WTC11 (cell line): Measurements from ENCODE around the gene HMBS. TPM values are rescaled to one million over a fixed set of nuclear protein-coding genes. Genes with fewer than 3 reads are reported as not detected.
A peak's percentile ranks its signal among the peaks of the same experiment; 100 is the strongest.

Experiments
- ATAC-seq: fragments of 200-7000 bp; cut with Tn5 transposase; 2 replicates; pipeline ENCODE4 v1.10.0; 2021; ENCODE audit warnings: mild to moderate bottlenecking, moderate library complexity
- CTCF ChIA-PET: fragments of 300-600 bp; sonication (Branson Sonifier 250); formaldehyde crosslinking; loops from one replicate; lab custom pipeline; 2021; ENCODE audit warnings: antibody characterized with exemption; lab: Charles Lee
- POLR2A ChIA-PET: fragments of 350-600 bp; sonication (Branson Sonifier 250); formaldehyde crosslinking; loops from one replicate; lab custom pipeline; 2021; ENCODE audit warnings: antibody characterized with exemption; lab: Charles Lee
- DNase-seq: peaks from one replicate; pipeline ENCODE4 v3.0.0; 2021; ENCODE audit warnings: low spot score
- H3K27ac Mint-ChIP-seq: 2 replicates; pipeline ENCODE4 v1.8.0; 2021; ENCODE audit warnings: mixed read lengths
- H3K27me3 Mint-ChIP-seq: 2 replicates; pipeline ENCODE4 v1.8.0; 2021; ENCODE audit warnings: low read depth, mild to moderate bottlenecking, moderate library complexity, mixed read lengths
- H3K36me3 Mint-ChIP-seq: 2 replicates; pipeline ENCODE4 v1.8.0; 2021; ENCODE audit warnings: mixed read lengths
- H3K4me1 Mint-ChIP-seq: 2 replicates; pipeline ENCODE4 v1.8.0; 2022; ENCODE audit warnings: mixed read lengths
- H3K4me3 Mint-ChIP-seq: 2 replicates; pipeline ENCODE4 v1.8.0; 2021; ENCODE audit warnings: mild to moderate bottlenecking, moderate library complexity, mixed read lengths
- H3K9me3 Mint-ChIP-seq: 2 replicates; pipeline ENCODE4 v1.8.0; 2021; ENCODE audit warnings: mixed read lengths
- ATF2 ChIP-seq: sonication (generic); formaldehyde crosslinking; IDR thresholded peaks from 2 replicates; pipeline ENCODE4 v1.8.1; 2022; ENCODE audit warnings: low read depth, missing genetic modification reagents, borderline replicate concordance
- CTCF ChIP-seq: fragments of 200-600 bp; IDR thresholded peaks from 2 replicates; pipeline ENCODE4 v1.8.0; 2022; ENCODE audit warnings: antibody characterized with exemption
- E2F1 ChIP-seq: sonication (generic); formaldehyde crosslinking; IDR thresholded peaks from 2 replicates; pipeline ENCODE4 v1.8.0; 2022; ENCODE audit warnings: mild to moderate bottlenecking, missing genetic modification reagents
- E2F5 ChIP-seq: sonication (generic); formaldehyde crosslinking; IDR thresholded peaks from 2 replicates; pipeline ENCODE4 v1.8.1; 2022; ENCODE audit warnings: mild to moderate bottlenecking, moderate library complexity, missing genetic modification reagents
- ETV6 ChIP-seq: sonication (generic); formaldehyde crosslinking; IDR thresholded peaks from 2 replicates; pipeline ENCODE4 v1.8.1; 2022; ENCODE audit warnings: mild to moderate bottlenecking, missing genetic modification reagents
- FOXK1 ChIP-seq: sonication (generic); formaldehyde crosslinking; IDR thresholded peaks from 2 replicates; pipeline ENCODE4 v1.8.0; 2022; ENCODE audit warnings: mild to moderate bottlenecking, moderate library complexity, missing genetic modification reagents
- HMGA2 ChIP-seq: fragments of 250-450 bp; sonication (Bioruptor Pico); IDR thresholded peaks from 2 replicates; pipeline ENCODE4 v1.4.0; 2021; ENCODE audit warnings: mild to moderate bottlenecking, moderate library complexity
- HMGXB4 ChIP-seq: sonication (generic); formaldehyde crosslinking; IDR thresholded peaks from 2 replicates; pipeline ENCODE4 v1.8.1; 2023; ENCODE audit warnings: mild to moderate bottlenecking, moderate library complexity, missing genetic modification reagents
- IRF1 ChIP-seq: sonication (generic); formaldehyde crosslinking; IDR thresholded peaks from 2 replicates; pipeline ENCODE4 v1.8.0; 2023; ENCODE audit warnings: missing genetic modification reagents
- KAT7 ChIP-seq: sonication (generic); formaldehyde crosslinking; IDR thresholded peaks from 2 replicates; pipeline ENCODE4 v1.8.1; 2023; ENCODE audit warnings: missing genetic modification reagents, mild to moderate bottlenecking, borderline replicate concordance
- MAX ChIP-seq: sonication (generic); formaldehyde crosslinking; IDR thresholded peaks from 2 replicates; pipeline ENCODE4 v1.8.0; 2022; ENCODE audit warnings: mild to moderate bottlenecking, missing genetic modification reagents
- MLX ChIP-seq: sonication (generic); formaldehyde crosslinking; IDR thresholded peaks from 2 replicates; pipeline ENCODE4 v1.8.1; 2023; ENCODE audit warnings: mild to moderate bottlenecking, missing genetic modification reagents, moderate library complexity
- MYBL2 ChIP-seq: sonication (generic); formaldehyde crosslinking; IDR thresholded peaks from 2 replicates; pipeline ENCODE4 v1.8.1; 2023; ENCODE audit warnings: mild to moderate bottlenecking, moderate library complexity, missing genetic modification reagents
- NR1H2 ChIP-seq: sonication (generic); formaldehyde crosslinking; IDR thresholded peaks from 2 replicates; pipeline ENCODE4 v1.9.0; 2021; ENCODE audit warnings: mild to moderate bottlenecking, moderate library complexity, missing genetic modification reagents
- NR2C2 ChIP-seq: sonication (generic); formaldehyde crosslinking; IDR thresholded peaks from 2 replicates; pipeline ENCODE4 v1.8.0; 2022; ENCODE audit warnings: mild to moderate bottlenecking, missing genetic modification reagents
- TCF7 ChIP-seq: sonication (generic); formaldehyde crosslinking; IDR thresholded peaks from 2 replicates; pipeline ENCODE4 v1.8.0; 2022; ENCODE audit warnings: mild to moderate bottlenecking, low read depth, missing genetic modification reagents, moderate library complexity
- ZMAT4 ChIP-seq: fragments of 250-450 bp; sonication (Bioruptor Pico); IDR thresholded peaks from 2 replicates; pipeline ENCODE4 v1.9.0; 2021; ENCODE audit warnings: mild to moderate bottlenecking
- ZNF121 ChIP-seq: sonication (generic); formaldehyde crosslinking; IDR thresholded peaks from 2 replicates; pipeline ENCODE4 v1.8.0; 2023; ENCODE audit warnings: missing genetic modification reagents
- ZNF671 ChIP-seq: fragments of 250-450 bp; sonication (Bioruptor Pico); IDR thresholded peaks from 2 replicates; pipeline ENCODE4 v1.8.0; 2021; ENCODE audit warnings: mild to moderate bottlenecking
- total RNA-seq: library from RNA; stranded (reverse); gene quantifications from 3 replicates; pipeline ENCODE4 v1.2.3, GENCODE V29; 2021

The HMBS gene
- total RNA-seq, 1 experiment from 2014 or later, result 62.3 TPM

- peak; percentile 43 for ATAC-seq
- 0 out of 2 replicates have a peak, but pooled peaks have one; percentile 38 for TF ChIP-seq E2F5 (CRISPR knock-in tag)
- 0 out of 2 replicates have a peak, but pooled peaks have one; percentile 23 for TF ChIP-seq IRF1 (CRISPR knock-in tag)
- TF ChIP-seq HMGXB4 (CRISPR knock-in tag), result no peak
- peak; percentile 51; the same call in 1 of the 2 replicates for TF ChIP-seq FOXK1 (CRISPR knock-in tag)
- Mint-ChIP-seq H3K27ac (peak overlapping the region; percentile 100), H3K4me3 (peak overlapping the region; percentile 92), H3K4me1 (peaks cover 30% of the 10 kb centered on the region), H3K9me3 (no peaks in the 10 kb centered on the region), H3K36me3 (peaks cover 27% of the 10 kb centered on the region), H3K27me3 (no peaks in the 10 kb centered on the region; the same call in 1 of the 2 replicates)
- DNase-seq, result peak; percentile 61
- CTCF ChIA-PET, result interaction anchor here (0.6 to 1.9 kb wide), 17 partner anchors 9 to 239 kb away, joined by 3 to 15 read pairs (median 6); partner anchors contain the start of genes ABCG4, CBL, HINFP and HMBS
- POLR2A ChIA-PET, result interaction anchor here (0.6 to 1.9 kb wide), 12 partner anchors 9 to 309 kb away, joined by 3 to 19 read pairs (median 3); partner anchors contain the start of genes HMBS, HYOU1, RPS25 and TRAPPC4
Measured at GRCh38 chr11:119100994-119101758, 16.5 kb downstream of the HMBS start.

- peak within 1 kb of the TSS; percentile 100 for H3K27ac Mint-ChIP-seq
- CTCF ChIA-PET, result interaction anchor here (0.8 to 1.9 kb wide), 21 partner anchors 8 to 467 kb away, joined by 3 to 15 read pairs (median 5); partner anchors contain the start of genes ABCG4, CBL, HINFP and HMBS
- POLR2A ChIA-PET, result interaction anchor here (0.6 to 1.9 kb wide), 14 partner anchors 8 to 467 kb away, joined by 3 to 19 read pairs (median 3); partner anchors contain the start of genes HINFP, HMBS, HYOU1 and RPS25
- H3K9me3 Mint-ChIP-seq, result no peaks in the 10 kb centered on the region
- H3K36me3 Mint-ChIP-seq, result peaks cover 22% of the 10 kb centered on the region
- ATAC-seq (peak; percentile 83), DNase-seq (peak; percentile 88)
- H3K27me3 Mint-ChIP-seq, result no peaks in the 10 kb centered on the region; the same call in 1 of the 2 replicates
- peaks cover 33% of the 10 kb centered on the region for H3K4me1 Mint-ChIP-seq
- peak within 1 kb of the TSS; percentile 92 for H3K4me3 Mint-ChIP-seq
- 0 out of 2 replicates have a peak, but pooled peaks have one; percentile 64 for TF ChIP-seq HMGXB4 (CRISPR knock-in tag)
- TF ChIP-seq KAT7 (CRISPR knock-in tag), result 0 out of 2 replicates have a peak, but pooled peaks have one; percentile 47
- TF ChIP-seq MYBL2 (CRISPR knock-in tag), result 0 out of 2 replicates have a peak, but pooled peaks have one; percentile 44
- no peak for TF ChIP-seq E2F1 (CRISPR knock-in tag)
- TF ChIP-seq MAX (CRISPR knock-in tag), result peak; percentile 58; the same call in 1 of the 2 replicates
- TF ChIP-seq HMGA2, result no peak
- TF ChIP-seq ZNF671 (CRISPR knock-in tag), result no peak
- no peak for TF ChIP-seq ZNF121 (CRISPR knock-in tag)
- TF ChIP-seq NR1H2 (CRISPR knock-in tag), result no peak
- no peak for TF ChIP-seq MLX
- TF ChIP-seq ZMAT4 (CRISPR knock-in tag), result no peak
- TF ChIP-seq ETV6 (CRISPR knock-in tag), result peak; percentile 90
- no peak for TF ChIP-seq CTCF
- no peak for TF ChIP-seq NR2C2 (CRISPR knock-in tag)
- no peak for TF ChIP-seq TCF7
- TF ChIP-seq ATF2 (CRISPR knock-in tag), result no peak
Measured at GRCh38 chr11:119101759-119102423, 17.2 kb downstream of the HMBS start, which contains the start of gene DPAGT1. Gene DPAGT1, minus strand, starts transcription at chr11:119101853. Its CDS starts 198 bp downstream, at chr11:119101655.
